Measurements from ENCODE around the gene EYS.
"Not testable (repeated sequence)": the region's sequence is repeated elsewhere in the genome, so short reads cannot be mapped to it uniquely, and the experiment has no call there.

The EYS gene

GRCh38 chr6:64041373-64041772 lies 1665.7 kb downstream of the EYS start:
- no peak for DNase-seq (ENCODE audit: low spot score)

GRCh38 chr6:64040113-64040512 lies 1666.9 kb downstream of the EYS start:
- DNase-seq (ENCODE audit: low spot score): no peak

GRCh38 chr6:64037427-64037826 lies 1669.6 kb downstream of the EYS start:
- no peak for DNase-seq (ENCODE audit: low spot score)

GRCh38 chr6:64034910-64035655 lies 1671.9 kb downstream of the EYS start:
- no peak for DNase-seq (ENCODE audit: low spot score)

- no peak for DNase-seq (ENCODE audit: low spot score)
Observed at GRCh38 chr6:64034291-64034690, 1672.7 kb downstream of the EYS start.

- DNase-seq (ENCODE audit: low spot score): not testable (repeated sequence)
Observed at GRCh38 chr6:64030950-64031618, 1675.9 kb downstream of the EYS start.

GRCh38 chr6:64023693-64024092 lies 1683.3 kb downstream of the EYS start:
- DNase-seq (ENCODE audit: low spot score): no peak

GRCh38 chr6:64014595-64014994 lies 1692.4 kb downstream of the EYS start:
- DNase-seq (ENCODE audit: low spot score): no peak

- no peak for DNase-seq (ENCODE audit: low spot score)
Observed at GRCh38 chr6:64013011-64013410, 1694.0 kb downstream of the EYS start.

GRCh38 chr6:64012351-64013001 lies 1694.5 kb downstream of the EYS start:
- no peak for DNase-seq (ENCODE audit: low spot score)

GRCh38 chr6:64010666-64011065 lies 1696.4 kb downstream of the EYS start:
- DNase-seq (ENCODE audit: low spot score): no peak

- DNase-seq (ENCODE audit: low spot score): no peak
Observed at GRCh38 chr6:64010010-64010409, 1697.0 kb downstream of the EYS start.

- DNase-seq (ENCODE audit: low spot score): no peak
Observed at GRCh38 chr6:64006246-64006645, 1700.8 kb downstream of the EYS start.

- no peak for DNase-seq (ENCODE audit: low spot score)
Observed at GRCh38 chr6:64000818-64001491, 1706.1 kb downstream of the EYS start.

- DNase-seq (ENCODE audit: low spot score): no peak
Observed at GRCh38 chr6:63999613-64000012, 1707.4 kb downstream of the EYS start.

GRCh38 chr6:63998991-63999390 lies 1708.0 kb downstream of the EYS start:
- no peak for DNase-seq (ENCODE audit: low spot score)

GRCh38 chr6:63997734-63998133 lies 1709.3 kb downstream of the EYS start:
- no peak for DNase-seq (ENCODE audit: low spot score)

GRCh38 chr6:63997221-63997620 lies 1709.8 kb downstream of the EYS start:
- no peak for DNase-seq (ENCODE audit: low spot score)

GRCh38 chr6:63985223-63985622 lies 1721.8 kb downstream of the EYS start:
- DNase-seq (ENCODE audit: low spot score): no peak

GRCh38 chr6:63975699-63976098 lies 1731.3 kb downstream of the EYS start:
- no peak for DNase-seq (ENCODE audit: low spot score)

- no peak for DNase-seq (ENCODE audit: low spot score)
Observed at GRCh38 chr6:63968650-63969049, 1738.4 kb downstream of the EYS start.

GRCh38 chr6:63964366-63964765 lies 1742.7 kb downstream of the EYS start:
- DNase-seq (ENCODE audit: low spot score): no peak
